HG03439 (cell line): ENCODE data around the gene MYBPC3.
"Not testable (repeated sequence)": the region's sequence is repeated elsewhere in the genome, so short reads cannot be mapped to it uniquely, and the experiment has no call there.

Experiments used
- ATAC-seq: cut with Tn5 transposase; IDR thresholded peaks from one replicate; pipeline ENCODE4 v1.9.1; 2021; ENCODE audit warnings: mild to moderate bottlenecking, moderate library complexity; ENCODE audit not compliant: unreplicated experiment

MYBPC3 gene

GRCh38 chr11:47340980-47341775 is 11.3 kb downstream of the MYBPC3 start:
- ATAC-seq, result no peak

- ATAC-seq, result no peak
Measured at GRCh38 chr11:47340010-47340409, 12.5 kb downstream of the MYBPC3 start.

GRCh38 chr11:47338396-47339241 is 13.9 kb downstream of the MYBPC3 start:
- ATAC-seq, result no peak

- ATAC-seq, result no peak
Measured at GRCh38 chr11:47337229-47337924, 15.1 kb downstream of the MYBPC3 start.

GRCh38 chr11:47336595-47336994 is 15.9 kb downstream of the MYBPC3 start:
- no peak for ATAC-seq

- no peak for ATAC-seq
Measured at GRCh38 chr11:47335733-47336132, 16.8 kb downstream of the MYBPC3 start.

GRCh38 chr11:47334699-47335411 is 17.6 kb downstream of the MYBPC3 start:
- not testable (repeated sequence) for ATAC-seq

- no peak for ATAC-seq
Measured at GRCh38 chr11:47333886-47334443, 18.5 kb downstream of the MYBPC3 start.

- no peak for ATAC-seq
Measured at GRCh38 chr11:47333526-47333845, 19.0 kb downstream of the MYBPC3 start.

GRCh38 chr11:47332791-47333525 is 19.5 kb downstream of the MYBPC3 start:
- ATAC-seq, result no peak

GRCh38 chr11:47332303-47332711 is 20.2 kb downstream of the MYBPC3 start:
- ATAC-seq, result no peak

GRCh38 chr11:47331454-47332302 is 20.8 kb downstream of the MYBPC3 start:
- no peak for ATAC-seq

GRCh38 chr11:47329987-47330931 is 22.2 kb downstream of the MYBPC3 start:
- ATAC-seq, result no peak

GRCh38 chr11:47329431-47329986 is 23.0 kb downstream of the MYBPC3 start:
- ATAC-seq, result no peak

- ATAC-seq, result peak; percentile 50
Measured at GRCh38 chr11:47328449-47329390, 23.8 kb downstream of the MYBPC3 start.

- no peak for ATAC-seq
Measured at GRCh38 chr11:47327949-47328348, 24.6 kb downstream of the MYBPC3 start.
